ACC112 (cell line): ENCODE measurements around the gene STYXL1.

Experiments
- H2AFZ ChIP-seq: fragments of 200-600 bp; sonication (generic); one replicate; pipeline ENCODE4 v1.6.0; 2017; ENCODE audit warnings: antibody characterized with exemption, low read length; ENCODE audit not compliant: unreplicated experiment
- H3K27ac ChIP-seq: fragments of 200-600 bp; sonication (generic); 2 replicates; pipeline ENCODE4 v1.5.1; 2014; ENCODE audit warnings: low read depth, mild to moderate bottlenecking, antibody characterized with exemption, low read length, moderate library complexity
- H3K27me3 ChIP-seq: fragments of 200-600 bp; sonication (generic); 2 replicates; pipeline ENCODE4 v1.6.1; 2014; ENCODE audit warnings: mild to moderate bottlenecking, antibody characterized with exemption, low read length, moderate library complexity, mixed read lengths; ENCODE audit not compliant: insufficient read depth
- H3K36me3 ChIP-seq: fragments of 200-600 bp; sonication (generic); 2 replicates; pipeline ENCODE4 v1.6.1; 2016; ENCODE audit warnings: mild to moderate bottlenecking, antibody characterized with exemption, low read length, moderate library complexity, mixed read lengths; ENCODE audit not compliant: insufficient read depth
- H3K4me1 ChIP-seq: fragments of 200-600 bp; sonication (generic); one replicate; pipeline ENCODE4 v1.6.1; 2016; ENCODE audit warnings: low read length, mixed read lengths; ENCODE audit not compliant: insufficient read depth, unreplicated experiment, control insufficient read depth
- H3K4me3 ChIP-seq: fragments of 200-600 bp; sonication (generic); 2 replicates; pipeline ENCODE4 v1.5.1; 2014; ENCODE audit warnings: mild to moderate bottlenecking, low read depth, low read length
- H3K79me2 ChIP-seq: fragments of 200-600 bp; sonication (generic); one replicate; pipeline ENCODE4 v1.6.0; 2016; ENCODE audit warnings: low read length; ENCODE audit not compliant: control insufficient read depth, unreplicated experiment, insufficient read depth

The STYXL1 gene

GRCh38 chr7:75971961-75972763, 75.6 kb downstream of the STYXL1 start:
- Histone ChIP-seq H3K4me1 (peaks cover 3% of the 10 kb centered on the region), H3K27ac (no peak overlapping the region), H3K36me3 (no peaks in the 10 kb centered on the region), H3K27me3 (no peaks in the 10 kb centered on the region), H3K4me3 (no peak overlapping the region), H3K79me2 (no peaks in the 10 kb centered on the region), H2AFZ (no peak overlapping the region)

- H3K4me3 ChIP-seq, result no peak overlapping the region
- no peak overlapping the region for H2AFZ ChIP-seq
- H3K27me3 ChIP-seq, result no peaks in the 10 kb centered on the region
- no peak overlapping the region for H3K27ac ChIP-seq
- no peaks in the 10 kb centered on the region for H3K79me2 ChIP-seq
- H3K36me3 ChIP-seq, result no peaks in the 10 kb centered on the region
- peaks cover 3% of the 10 kb centered on the region for H3K4me1 ChIP-seq
These were observed 76.4 kb downstream of the STYXL1 start for GRCh38 chr7:75971309-75971960.

- no peaks in the 10 kb centered on the region for H3K36me3 ChIP-seq
- no peak overlapping the region for H3K4me3 ChIP-seq
These were observed 77.9 kb downstream of the STYXL1 start for GRCh38 chr7:75969704-75970498.

GRCh38 chr7:75969182-75969581, 78.6 kb downstream of the STYXL1 start:
- no peaks in the 10 kb centered on the region for H3K36me3 ChIP-seq
- H3K4me3 ChIP-seq, result no peak overlapping the region
- no peaks in the 10 kb centered on the region for H3K79me2 ChIP-seq
- no peak overlapping the region for H3K27ac ChIP-seq
- H3K4me1 ChIP-seq, result peaks cover 3% of the 10 kb centered on the region
- no peaks in the 10 kb centered on the region for H3K27me3 ChIP-seq
- no peak overlapping the region for H2AFZ ChIP-seq

More at GRCh38 chr7:75969704-75970498, 77.9 kb downstream of the STYXL1 start:
- Histone ChIP-seq H3K79me2 (no peaks in the 10 kb centered on the region), H2AFZ (no peak overlapping the region), H3K27me3 (no peaks in the 10 kb centered on the region), H3K4me1 (peaks cover 3% of the 10 kb centered on the region), H3K27ac (no peak overlapping the region)

GRCh38 chr7:75968561-75969001, 79.2 kb downstream of the STYXL1 start:
- Histone ChIP-seq H3K36me3 (no peaks in the 10 kb centered on the region), H3K4me1 (peaks cover 3% of the 10 kb centered on the region), H3K27ac (no peak overlapping the region), H3K79me2 (no peaks in the 10 kb centered on the region), H2AFZ (no peak overlapping the region), H3K27me3 (no peaks in the 10 kb centered on the region), H3K4me3 (no peak overlapping the region)

GRCh38 chr7:75968012-75968411, 79.8 kb downstream of the STYXL1 start:
- Histone ChIP-seq H2AFZ (no peak overlapping the region), H3K36me3 (no peaks in the 10 kb centered on the region), H3K79me2 (no peaks in the 10 kb centered on the region), H3K4me1 (peaks cover 8% of the 10 kb centered on the region), H3K27me3 (no peaks in the 10 kb centered on the region), H3K27ac (no peak overlapping the region), H3K4me3 (no peak overlapping the region)

- Histone ChIP-seq H3K27ac (no peak overlapping the region), H2AFZ (no peak overlapping the region), H3K4me1 (peaks cover 13% of the 10 kb centered on the region), H3K27me3 (no peaks in the 10 kb centered on the region), H3K4me3 (no peak overlapping the region), H3K79me2 (no peaks in the 10 kb centered on the region), H3K36me3 (no peaks in the 10 kb centered on the region)
These were observed 80.3 kb downstream of the STYXL1 start for GRCh38 chr7:75967487-75967997.

GRCh38 chr7:75967055-75967454, 80.7 kb downstream of the STYXL1 start:
- Histone ChIP-seq H3K36me3 (no peaks in the 10 kb centered on the region), H3K79me2 (no peaks in the 10 kb centered on the region), H3K27ac (no peak overlapping the region), H3K4me3 (no peak overlapping the region), H3K27me3 (no peaks in the 10 kb centered on the region), H2AFZ (no peak overlapping the region), H3K4me1 (peaks cover 17% of the 10 kb centered on the region)

- Histone ChIP-seq H3K79me2 (no peaks in the 10 kb centered on the region), H3K4me3 (0 out of 2 replicates have a peak overlapping the region, but pooled peaks have one; percentile 9), H3K27me3 (no peaks in the 10 kb centered on the region), H3K36me3 (no peaks in the 10 kb centered on the region), H2AFZ (no peak overlapping the region), H3K4me1 (peaks cover 17% of the 10 kb centered on the region), H3K27ac (no peak overlapping the region)
These were observed 81.4 kb downstream of the STYXL1 start for GRCh38 chr7:75966190-75966961.

- Histone ChIP-seq H3K79me2 (no peaks in the 10 kb centered on the region), H3K27ac (no peak overlapping the region), H3K27me3 (no peaks in the 10 kb centered on the region), H2AFZ (no peak overlapping the region), H3K4me1 (peaks cover 17% of the 10 kb centered on the region), H3K36me3 (no peaks in the 10 kb centered on the region), H3K4me3 (no peak overlapping the region)
These were observed 82.2 kb downstream of the STYXL1 start for GRCh38 chr7:75965617-75966016.
